ENCODE data around the gene SLC16A13.

Gene SLC16A13

DNA sequence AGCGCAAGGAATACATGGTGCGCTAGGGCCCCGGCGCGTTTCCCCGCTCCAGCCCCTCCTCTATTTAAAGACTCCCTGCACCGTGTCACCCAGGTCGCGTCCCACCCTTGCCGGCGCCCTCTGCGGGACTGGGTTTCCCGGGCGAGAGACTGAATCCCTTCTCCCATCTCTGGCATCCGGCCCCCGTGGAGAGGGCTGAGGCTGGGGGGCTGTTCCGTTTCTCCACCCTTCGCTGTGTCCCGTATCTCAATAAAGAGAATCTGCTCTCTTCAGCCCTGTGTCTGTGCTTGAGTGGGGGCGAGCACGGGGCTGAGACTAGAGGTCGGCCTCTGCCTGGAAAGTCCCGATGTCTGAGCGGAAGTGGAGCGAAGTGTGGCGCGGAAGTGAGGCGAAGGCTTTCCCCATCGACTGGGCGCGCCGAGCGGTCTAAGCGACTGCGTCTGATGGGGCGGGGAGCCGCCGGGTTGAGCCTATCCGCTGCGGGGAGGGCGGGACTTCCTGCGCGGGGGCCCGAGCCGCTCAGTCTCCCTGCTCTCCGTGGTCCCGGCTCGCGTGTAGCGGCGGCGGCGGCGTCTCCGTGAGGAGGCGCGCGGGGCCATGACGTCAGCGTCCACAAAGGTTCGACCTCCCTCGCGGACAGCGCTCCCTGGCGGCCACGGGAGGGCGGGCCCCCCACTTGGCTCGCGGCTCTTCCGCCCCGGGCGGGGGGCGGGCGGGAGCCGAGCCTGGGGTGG, 21.4 kb upstream of the SLC16A13 start:
- peak; percentile 97 for DNase-seq

DNA sequence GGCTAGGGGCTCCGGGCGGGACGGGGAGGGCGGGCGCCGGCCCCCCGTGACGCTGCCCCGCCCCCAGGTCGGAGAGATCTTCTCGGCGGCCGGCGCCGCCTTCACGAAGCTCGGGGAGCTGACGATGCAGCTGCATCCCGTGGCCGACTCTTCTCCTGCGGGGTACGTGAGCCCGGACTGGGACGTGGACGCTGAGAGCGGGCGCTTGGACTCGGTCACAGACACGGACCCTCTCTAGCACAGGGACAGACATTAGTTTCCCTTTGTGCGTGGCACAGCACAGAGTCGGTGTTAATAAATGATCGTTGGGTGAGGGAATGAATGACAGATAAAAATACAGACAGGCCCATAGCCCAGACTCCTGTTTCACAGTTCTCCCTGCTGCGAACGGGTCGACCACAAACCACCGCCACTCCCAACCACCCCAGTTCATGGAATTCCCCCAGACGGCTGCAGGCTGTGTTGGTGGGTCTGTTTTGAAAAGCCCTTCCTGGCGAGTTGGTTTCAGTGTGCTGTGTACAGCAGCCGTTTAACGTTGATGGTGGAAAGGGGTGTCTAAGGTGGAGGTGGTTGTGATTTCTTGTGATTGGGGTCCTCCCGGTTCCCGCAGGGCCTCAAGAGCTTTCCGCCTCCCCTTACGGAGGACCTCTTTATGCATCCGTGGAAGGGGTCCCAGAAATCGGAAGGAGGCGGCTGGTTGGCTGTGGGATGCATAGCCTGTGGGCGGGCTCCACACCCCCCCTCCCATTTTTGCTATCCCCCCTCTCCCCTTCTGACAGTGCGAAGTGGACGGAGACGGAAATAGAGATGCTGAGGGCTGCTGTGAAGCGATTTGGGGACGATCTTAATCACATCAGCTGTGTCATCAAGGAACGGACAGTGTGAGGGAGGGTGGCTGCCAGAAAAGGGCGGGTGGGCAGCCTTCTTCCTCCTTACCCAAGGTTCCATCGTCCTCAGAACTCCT, 20.5 kb upstream of the SLC16A13 start:
- DNase-seq = peak; percentile 71

GRCh38 chr17:7016418-7016817, 19.4 kb upstream of the SLC16A13 start:
- no peak for DNase-seq

DNA sequence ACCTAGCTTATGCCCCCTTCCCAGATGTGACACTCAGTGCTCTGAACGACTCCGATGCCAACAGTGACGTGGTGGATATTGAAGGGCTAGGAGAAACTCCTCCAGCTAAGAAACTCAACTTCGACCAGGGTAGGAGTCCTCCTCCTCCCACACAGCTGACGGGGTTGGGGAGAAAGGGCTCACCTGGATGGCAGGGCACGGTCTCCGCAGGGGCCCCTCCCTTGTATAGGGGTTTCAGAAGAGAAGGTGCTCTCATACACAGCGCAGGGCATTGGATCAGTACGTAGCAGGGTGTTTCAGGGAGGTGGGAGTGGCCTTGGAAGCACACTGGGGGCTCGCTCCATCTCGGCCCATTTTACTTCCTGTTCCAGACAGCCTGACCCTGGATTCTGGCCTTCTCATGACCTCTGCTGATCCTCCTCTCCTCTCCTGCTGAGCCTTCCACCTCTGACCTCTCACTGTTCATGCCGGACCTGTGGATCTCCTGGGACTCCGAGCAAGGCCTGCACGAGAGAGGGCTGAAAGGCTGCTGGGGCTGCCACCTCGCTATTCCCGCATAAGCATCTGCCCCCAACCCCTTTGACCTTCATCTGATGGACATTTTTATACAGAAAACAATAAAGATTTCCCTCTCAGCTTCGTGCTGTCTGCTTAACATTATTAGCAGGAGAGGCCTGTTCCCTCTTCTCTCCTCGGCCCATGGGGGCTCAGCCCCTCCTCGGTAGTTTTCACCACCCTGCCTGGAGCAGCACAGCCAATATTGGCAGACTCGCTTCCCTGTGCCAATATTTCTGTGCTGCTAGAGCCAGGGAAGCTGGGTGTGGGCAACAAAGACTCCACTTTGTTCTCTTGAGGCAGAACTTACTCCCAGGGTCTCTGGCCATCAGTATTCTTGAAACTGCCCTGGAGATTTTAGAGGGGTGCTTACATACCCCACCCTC, 18.7 kb upstream of the SLC16A13 start:
- DNase-seq = no peak

GRCh38 chr17:7017827-7018200, 18.0 kb upstream of the SLC16A13 start:
- DNase-seq = no peak

- no peak for DNase-seq
Measured at GRCh38 chr17:7018331-7018964, 17.4 kb upstream of the SLC16A13 start.

DNA sequence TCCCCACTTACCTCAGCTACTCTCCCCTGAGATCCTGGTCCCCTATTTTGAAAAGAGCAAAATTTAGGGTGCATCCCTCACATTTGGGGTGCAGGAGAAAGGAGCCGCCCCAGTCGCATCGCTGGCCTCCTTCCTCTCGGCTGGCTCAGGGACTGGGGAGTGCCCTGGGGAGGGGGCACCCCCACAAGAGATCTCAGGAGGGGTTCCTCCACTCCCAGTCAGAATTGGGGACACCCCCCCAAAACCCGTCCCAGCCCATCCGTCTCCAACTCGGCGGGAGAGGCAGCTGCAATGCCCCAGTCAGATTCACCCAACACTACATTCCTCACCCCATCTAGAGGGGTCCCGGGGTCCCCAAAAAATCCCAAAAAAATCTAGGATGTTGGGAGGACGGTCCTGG, 16.4 kb upstream of the SLC16A13 start:
- no peak for DNase-seq

GRCh38 chr17:7019839-7020519, 15.8 kb upstream of the SLC16A13 start:
- DNase-seq = no peak

DNA sequence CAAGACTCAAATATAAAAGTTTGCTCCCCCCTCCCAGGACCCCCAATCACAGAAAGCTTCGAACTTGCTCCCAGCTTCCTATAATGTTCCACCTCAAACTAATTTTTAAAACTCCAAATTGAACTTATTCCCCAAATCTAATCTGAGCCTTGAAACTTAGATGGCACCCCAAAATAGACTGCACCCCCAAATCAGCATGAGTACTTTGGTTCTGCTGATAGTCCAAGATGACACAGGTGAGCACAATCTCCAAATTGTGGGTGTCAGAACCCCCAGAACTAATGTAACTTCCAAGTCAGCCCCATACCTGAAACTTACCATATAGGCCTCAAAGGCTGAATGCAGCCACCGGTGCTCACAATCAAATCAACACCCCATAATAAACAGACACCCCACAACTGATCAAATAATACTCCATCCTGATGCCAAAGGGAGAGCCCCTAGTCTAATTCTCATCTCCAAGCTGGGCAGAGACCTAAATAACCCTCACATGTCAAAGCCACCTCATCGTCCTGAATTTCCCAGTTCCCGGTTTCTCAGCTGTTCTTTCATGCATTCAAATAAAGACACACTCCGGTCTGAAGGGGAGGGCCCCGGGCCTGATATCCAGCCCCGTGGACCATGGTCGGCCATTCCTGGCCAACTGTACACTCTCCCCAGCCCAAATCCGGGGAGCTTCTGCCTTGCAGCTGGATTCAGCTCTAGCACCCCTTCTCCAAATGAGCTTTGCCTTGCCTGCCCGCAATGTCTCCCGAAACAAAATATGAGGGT, 14.7 kb upstream of the SLC16A13 start:
- no peak for DNase-seq

- peak; percentile 75 for DNase-seq
Measured at GRCh38 chr17:7021993-7022778, 13.6 kb upstream of the SLC16A13 start.

DNA sequence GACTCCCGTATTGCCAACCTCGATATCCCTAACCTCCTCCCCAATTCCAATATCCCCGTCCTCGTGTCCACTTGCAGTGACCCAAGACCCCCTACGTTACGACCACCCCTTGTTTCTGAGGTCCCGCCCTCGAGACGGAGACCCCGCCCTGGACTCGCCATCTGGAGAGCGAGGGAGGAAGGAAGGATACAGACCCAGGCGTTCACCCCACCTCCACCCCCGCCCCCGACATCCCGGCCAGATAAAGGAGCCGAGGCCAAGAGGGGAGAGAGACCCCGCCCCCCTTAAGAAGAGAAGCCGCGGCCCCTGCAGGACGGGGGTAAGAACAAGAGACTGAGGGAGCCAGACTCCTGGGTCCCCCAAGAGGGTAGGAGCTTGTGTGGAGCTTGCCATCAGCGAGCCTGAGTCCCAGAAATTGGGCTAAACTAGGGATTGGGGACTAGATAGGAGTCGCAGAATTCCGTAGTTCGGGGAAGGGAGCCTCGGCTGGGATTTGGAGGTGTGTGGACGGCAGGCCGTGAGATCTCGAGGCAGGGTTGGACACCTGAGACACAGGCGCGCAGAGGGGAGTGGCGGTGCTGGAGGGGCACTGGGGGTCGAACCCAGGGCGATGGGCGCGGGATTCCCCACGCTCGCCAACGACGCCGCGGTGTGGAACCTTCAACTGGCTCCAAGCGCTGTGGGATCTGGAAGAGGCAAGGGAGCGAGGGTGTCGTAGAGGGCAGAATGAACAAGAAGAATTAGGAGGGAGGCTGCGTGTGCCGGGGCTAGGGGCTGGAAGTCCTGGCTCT, 12.8 kb upstream of the SLC16A13 start, which contains the start of gene BCL6B:
Gene BCL6B (plus strand): TSS at position 270 of the 791 bp plus-strand sequence. CDS start 622 bp downstream, outside the sequence.
- DNase-seq = no peak

DNA sequence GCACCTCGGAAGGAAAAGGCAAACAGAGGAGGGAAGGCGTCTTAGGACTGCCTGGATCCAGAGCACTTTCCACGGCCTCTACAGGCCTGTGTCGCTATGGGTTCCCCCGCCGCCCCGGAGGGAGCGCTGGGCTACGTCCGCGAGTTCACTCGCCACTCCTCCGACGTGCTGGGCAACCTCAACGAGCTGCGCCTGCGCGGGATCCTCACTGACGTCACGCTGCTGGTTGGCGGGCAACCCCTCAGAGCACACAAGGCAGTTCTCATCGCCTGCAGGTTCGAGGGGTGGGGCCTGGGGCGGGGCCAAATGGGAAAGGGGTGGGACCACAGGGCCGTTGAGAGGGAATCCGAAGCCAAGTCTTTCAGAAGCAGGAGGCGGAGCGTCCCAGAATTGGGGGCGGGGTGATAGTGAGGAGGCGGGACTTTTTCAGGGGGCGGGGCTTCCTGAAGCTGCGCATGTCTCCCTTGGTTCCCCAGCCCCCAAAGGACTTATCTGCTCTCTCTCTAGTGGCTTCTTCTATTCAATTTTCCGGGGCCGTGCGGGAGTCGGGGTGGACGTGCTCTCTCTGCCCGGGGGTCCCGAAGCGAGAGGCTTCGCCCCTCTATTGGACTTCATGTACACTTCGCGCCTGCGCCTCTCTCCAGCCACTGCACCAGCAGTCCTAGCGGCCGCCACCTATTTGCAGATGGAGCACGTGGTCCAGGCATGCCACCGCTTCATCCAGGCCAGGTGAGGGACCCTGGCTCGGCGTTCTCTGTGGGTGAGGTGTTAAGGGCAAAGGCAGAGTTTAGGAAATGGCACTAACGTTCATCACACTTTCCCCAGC, 12.0 kb upstream of the SLC16A13 start:
- peak; percentile 88 for DNase-seq

- DNase-seq = no peak
Measured at GRCh38 chr17:7024402-7024785, 11.4 kb upstream of the SLC16A13 start.

DNA sequence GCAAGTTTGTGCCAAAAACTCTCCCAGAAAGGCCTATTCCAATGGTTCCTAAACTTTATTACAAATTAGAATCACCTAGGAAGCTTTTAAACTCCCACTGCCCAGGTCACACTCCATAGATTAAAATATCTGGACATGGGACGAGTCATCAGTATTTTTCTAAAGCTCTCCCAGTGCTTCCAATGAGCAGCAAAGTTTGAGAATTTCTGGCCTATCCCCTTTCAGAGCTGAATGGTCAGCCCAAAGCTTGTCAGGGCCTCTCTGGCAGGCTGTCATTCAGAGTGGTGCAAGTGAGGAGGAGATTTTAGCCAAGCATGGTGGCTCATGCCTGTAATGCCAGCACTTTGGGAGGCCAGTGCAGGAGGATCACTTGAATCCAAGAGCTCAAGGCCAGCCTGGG, 10.6 kb upstream of the SLC16A13 start:
- no peak for DNase-seq

DNA sequence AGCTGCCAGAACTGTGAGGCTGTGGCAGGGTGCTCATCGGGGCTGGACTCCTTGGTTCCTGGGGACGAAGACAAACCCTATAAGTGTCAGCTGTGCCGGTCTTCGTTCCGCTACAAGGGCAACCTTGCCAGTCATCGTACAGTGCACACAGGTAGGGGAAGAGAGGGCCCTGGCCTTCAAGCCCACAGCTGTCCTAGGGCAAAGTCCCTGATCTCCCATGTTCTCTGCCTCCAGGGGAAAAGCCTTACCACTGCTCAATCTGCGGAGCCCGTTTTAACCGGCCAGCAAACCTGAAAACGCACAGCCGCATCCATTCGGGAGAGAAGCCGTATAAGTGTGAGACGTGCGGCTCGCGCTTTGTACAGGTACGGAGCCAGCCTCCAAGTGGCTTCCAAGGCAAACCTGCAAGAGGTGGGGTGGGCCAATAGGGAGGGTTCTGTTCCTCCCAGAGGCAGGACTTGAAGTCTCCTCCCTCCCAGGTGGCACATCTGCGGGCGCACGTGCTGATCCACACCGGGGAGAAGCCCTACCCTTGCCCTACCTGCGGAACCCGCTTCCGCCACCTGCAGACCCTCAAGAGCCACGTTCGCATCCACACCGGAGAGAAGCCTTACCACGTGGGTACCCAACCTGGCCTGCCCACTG, 9.2 kb upstream of the SLC16A13 start:
- DNase-seq = no peak

- no peak for DNase-seq
Measured at GRCh38 chr17:7027335-7027734, 8.5 kb upstream of the SLC16A13 start.

- no peak for DNase-seq
Measured at GRCh38 chr17:7029096-7029495, 6.7 kb upstream of the SLC16A13 start.

- DNase-seq = no peak
Measured at GRCh38 chr17:7029659-7030058, 6.2 kb upstream of the SLC16A13 start.
